K562 (cell line): ENCODE measurements around the gene RNU6-1. TPM values are rescaled to one million over a fixed set of nuclear protein-coding genes. Genes with fewer than 3 reads are reported as not detected.

Experiments
- ATAC-seq: fragments of 200-7000 bp; cut with Tn5 transposase; 3 replicates; pipeline ENCODE4 v1.9.1; 2020; ENCODE audit warnings: moderate library complexity
- BruUV-seq: library from RNA; stranded (reverse); fragments of 400-500 nt; replicated peaks from 2 replicates; lab custom pipeline; 2021; lab: Mats Ljungman, UMichigan
- CTCF ChIA-PET: fragments of 300-600 bp; formaldehyde crosslinking; extraction: SDS; loops from one replicate; lab custom pipeline; 2021; ENCODE audit warnings: low intra/inter-chr PET ratio; lab: Yijun Ruan, JAX
- POLR2A ChIA-PET: fragments of 300-600, 350-650 bp; sonication (Branson Sonifier 250); formaldehyde crosslinking; extraction: SDS; loops from one replicate; lab custom pipeline; 2021; ENCODE audit warnings: antibody characterized with exemption, inconsistent platforms; lab: Yijun Ruan, JAX
- DNase-seq, 4 experiments: peaks; one replicate each; pipeline versions ENCODE4 v3.0.0 to v3.0.0-alpha.2; 2011 to 2018; ENCODE audit warnings: low spot score in 3 of 4, mixed read lengths in 3 of 4; ENCODE audit errors: extremely low read depth in 1 of 4
- FAIRE-seq: peaks from 2 replicates; lab custom pipeline; 2011; peaks lifted over from hg19 to GRCh38; lab: Jason Lieb, UNC
- H2AFZ ChIP-seq: 2 replicates; pipeline ENCODE4 v1.6.0; 2011; ENCODE audit warnings: low read depth, low read length, control low read depth, inconsistent platforms
- H3K27ac ChIP-seq: fragments of 200-600 bp; 3 replicates; pipeline ENCODE4 v1.8.0; 2011; ENCODE audit warnings: low read depth, mild to moderate bottlenecking, control low read depth, inconsistent platforms, low read length, moderate library complexity, mixed read lengths; ENCODE audit errors: extremely low read depth
- H3K27me3 ChIP-seq, 2 experiments: fragments of 300-600 bp in 1 of 2; 2 replicates in 1 of 2; 3 replicates in 1 of 2; pipeline versions ENCODE4 v1.6.0 to v1.8.0; 2011; ENCODE audit warnings: inconsistent platforms in 2 of 2, low read length in 2 of 2, mild to moderate bottlenecking in 1 of 2, mixed read lengths in 1 of 2, moderate library complexity in 1 of 2; ENCODE audit not compliant: control insufficient read depth in 2 of 2, insufficient read depth in 2 of 2
- H3K36me3 ChIP-seq: fragments of 300-600 bp; 3 replicates; pipeline ENCODE4 v1.8.0; 2011; ENCODE audit warnings: mild to moderate bottlenecking, low read length, inconsistent platforms; ENCODE audit not compliant: control insufficient read depth, insufficient read depth
- H3K4me1 ChIP-seq, 2 experiments: fragments of 200-600 bp in 1 of 2; replicated peaks in 1 of 2; 2 replicates in 1 of 2; 3 replicates in 1 of 2; pipeline versions ENCODE4 v1.5.1 to v1.8.0; 2011; ENCODE audit warnings: inconsistent platforms in 2 of 2, low read length in 2 of 2, mild to moderate bottlenecking in 1 of 2, mixed read lengths in 1 of 2, moderate library complexity in 1 of 2; ENCODE audit not compliant: control insufficient read depth in 2 of 2, insufficient read depth in 2 of 2
- H3K4me2 ChIP-seq: 2 replicates; pipeline ENCODE4 v1.6.1; 2011; ENCODE audit warnings: low read length, control low read depth, inconsistent platforms, mixed read lengths; ENCODE audit not compliant: insufficient read depth
- H3K4me3 ChIP-seq: fragments of 200-600 bp; sonication (generic), shearing (Covaris generic); 2 replicates; pipeline ENCODE4 v1.5.1; 2016; ENCODE audit warnings: control low read depth, inconsistent platforms
- H3K79me2 ChIP-seq: fragments of 200-600 bp; 3 replicates; pipeline ENCODE4 v1.8.0; 2011; ENCODE audit warnings: low read length, inconsistent platforms; ENCODE audit not compliant: control insufficient read depth, insufficient read depth
- H3K9ac ChIP-seq, 2 experiments: 2 replicates each; pipeline versions ENCODE4 v1.6.0 to v1.6.1; 2011; ENCODE audit warnings: low read depth in 2 of 2, low read length in 2 of 2, control low read depth in 1 of 2, inconsistent platforms in 1 of 2, mild to moderate bottlenecking in 1 of 2, mixed read lengths in 1 of 2; ENCODE audit not compliant: insufficient read depth in 1 of 2
- H3K9me1 ChIP-seq: one replicate; pipeline ENCODE4 v1.6.0; 2011; ENCODE audit warnings: inconsistent platforms, mild to moderate bottlenecking, low read length, moderate library complexity; ENCODE audit not compliant: control insufficient read depth, insufficient read depth
- H3K9me3 ChIP-seq: replicated peaks from 2 replicates; pipeline ENCODE4 v1.5.1; 2011; ENCODE audit warnings: low read depth, low read length, inconsistent platforms; ENCODE audit not compliant: control insufficient read depth, insufficient read depth
- H4K20me1 ChIP-seq: replicated peaks from 2 replicates; pipeline ENCODE4 v1.6.1; 2011; ENCODE audit warnings: low read length, inconsistent platforms, mixed read lengths; ENCODE audit not compliant: control insufficient read depth, insufficient read depth
- ARID1B ChIP-seq: fragments of 450-650 bp; IDR thresholded peaks from 2 replicates; pipeline ENCODE4 v1.6.1; 2016; ENCODE audit warnings: antibody characterized with exemption, mild to moderate bottlenecking, inconsistent platforms
- ATF1 ChIP-seq, 2 experiments: fragments of 450-650 bp in 1 of 2; IDR thresholded peaks; 2 replicates each; pipeline ENCODE4 v1.6.1; 2016; ENCODE audit warnings: missing compliant biosample characterization in 1 of 2, missing genetic modification characterization in 1 of 2
- CBFA2T3 ChIP-seq: fragments of 450-650 bp; IDR thresholded peaks from 2 replicates; pipeline ENCODE4 v1.6.1; 2017
- ELF1 ChIP-seq: fragments of 200-800 bp; sonication (Bioruptor generic); IDR thresholded peaks from 2 replicates; pipeline ENCODE4 v1.6.1; 2016; ENCODE audit warnings: missing genetic modification characterization, missing compliant biosample characterization
- EP300 ChIP-seq: IDR thresholded peaks from 2 replicates; pipeline ENCODE4 v1.6.1; 2012; ENCODE audit warnings: low read length, improper control_type of control experiment
- FOXM1 ChIP-seq, 2 experiments: fragments of 450-650 bp in 1 of 2; sonication (generic) in 1 of 2; formaldehyde crosslinking in 1 of 2; IDR thresholded peaks; 2 replicates each; pipeline versions ENCODE4 v1.6.1 to v1.9.0; 2017 to 2022; ENCODE audit warnings: low read depth in 2 of 2, mild to moderate bottlenecking in 2 of 2, missing genetic modification reagents in 1 of 2, moderate library complexity in 1 of 2
- HDAC8 ChIP-seq: fragments of 450-650 bp; IDR thresholded peaks from 2 replicates; pipeline ENCODE4 v1.6.1; 2016; ENCODE audit warnings: mild to moderate bottlenecking, missing genetic modification characterization, moderate library complexity, missing compliant biosample characterization
- HDGF ChIP-seq: fragments of 450-650 bp; IDR thresholded peaks from 2 replicates; pipeline ENCODE4 v1.6.1; 2016
- MYBL2 ChIP-seq, 2 experiments: fragments of 450-650 bp in 1 of 2; sonication (generic) in 1 of 2; formaldehyde crosslinking in 1 of 2; IDR thresholded peaks; 2 replicates each; pipeline versions ENCODE4 v1.6.1 to v1.8.1; 2017 to 2022; ENCODE audit warnings: borderline replicate concordance in 1 of 2, inconsistent platforms in 1 of 2, low read depth in 1 of 2, mild to moderate bottlenecking in 1 of 2, missing genetic modification reagents in 1 of 2, moderate library complexity in 1 of 2
- RBM25 ChIP-seq: fragments of 200-400 bp; formaldehyde crosslinking; IDR thresholded peaks from 2 replicates; pipeline ENCODE4 v1.6.1; 2018; ENCODE audit warnings: low read length, low read depth, moderate library complexity; ENCODE audit not compliant: severe bottlenecking
- SMAD1 ChIP-seq: fragments of 150-350 bp; IDR thresholded peaks from 2 replicates; pipeline ENCODE4 v1.6.1; 2014; ENCODE audit warnings: low read length, low read depth; ENCODE audit not compliant: partially characterized antibody
- SOX6 ChIP-seq: fragments of 450-650 bp; IDR thresholded peaks from 2 replicates; pipeline ENCODE4 v1.6.1; 2014; ENCODE audit warnings: mild to moderate bottlenecking
- TBL1XR1 ChIP-seq, 2 experiments: IDR thresholded peaks; 2 replicates each; pipeline ENCODE4 v1.6.1; 2012; ENCODE audit warnings: improper control_type of control experiment in 2 of 2, low read length in 2 of 2, mild to moderate bottlenecking in 1 of 2
- U2AF2 ChIP-seq: fragments of 200-400 bp; formaldehyde crosslinking; optimal IDR thresholded peaks from 2 replicates; pipeline ENCODE3; 2017; ENCODE audit warnings: low read depth, mild to moderate bottlenecking, low read length
- WGBS: fragments of 100-300 bp; shearing (Covaris generic); methylation state at CpG from one replicate; pipeline ENCODE4 v1.1.6; 2016; ENCODE audit warnings: low coverage, mixed read lengths; ENCODE audit not compliant: insufficient coverage; ENCODE audit errors: missing lambda C conversion rate; 5-methylcytosine and 5-hydroxymethylcytosine counted together
- in situ Hi-C: fragments of 300-500 bp; cut with MboI; formaldehyde crosslinking; loops from 4 replicates; pipeline ENCODE4 v1.15.0; 2018; ENCODE audit warnings: inconsistent platforms, mixed read lengths
- intact Hi-C: fragments of 100-400 bp; cut with micrococcal nuclease; formaldehyde crosslinking; loops from 2 replicates; pipeline ENCODE4 v1.14.2; 2022
- polyA plus RNA-seq, 8 experiments: library from polyadenylated mRNA; depleted of rRNA in 4 of 8; stranded (reverse) in 5 of 8; unstranded in 3 of 8; fragments of >200 nt; fragmentation: Nextera tagmentation in 2 of 8; fragmentation: Illumina TruSeq in 1 of 8; extraction: Ambion mirVana in 2 of 8; extraction: Trizol in 1 of 8; gene quantifications; 2 replicates each; pipeline versions ENCODE4 v1.2.1 to v1.2.3, GENCODE V29; 2011 to 2014; ENCODE audit warnings: inconsistent platforms in 1 of 8, missing spikeins in 1 of 8
- total RNA-seq, 7 experiments: library from RNA; depleted of rRNA in 6 of 7; stranded (reverse); fragments of >200 nt in 6 of 7; fragmentation: Illumina TruSeq in 2 of 7; extraction: Trizol in 2 of 7; gene quantifications; 2 replicates each; pipeline versions ENCODE4 v1.2.1 to v1.2.3, GENCODE V29; 2011 to 2021; ENCODE audit warnings: low replicate concordance in 1 of 7
- TF ChIP-seq, protein P1 (sequence below): fragments of 200-800 bp; sonication (Bioruptor generic); IDR thresholded peaks from 2 replicates; pipeline ENCODE4 v1.6.1; 2017; ENCODE audit warnings: missing genetic modification characterization, missing compliant biosample characterization
- TF ChIP-seq, protein P2 (sequence below): fragments of 250-450 bp; sonication (Bioruptor Pico); IDR thresholded peaks from 2 replicates; pipeline ENCODE4 v1.8.0; 2022; ENCODE audit warnings: inconsistent platforms, mild to moderate bottlenecking, moderate library complexity, borderline replicate concordance
- TF ChIP-seq, protein P3 (sequence below): fragments of 200-800 bp; sonication (Bioruptor generic); IDR thresholded peaks from 2 replicates; pipeline ENCODE4 v1.6.1; 2017; ENCODE audit warnings: missing genetic modification characterization, missing compliant biosample characterization

RNU6-1 gene
- total and polyA plus RNA-seq, 9 of the 15 experiments (the other 6 are each of a cell fraction or from before 2014, with no cell fraction given), result not detected

DNA sequence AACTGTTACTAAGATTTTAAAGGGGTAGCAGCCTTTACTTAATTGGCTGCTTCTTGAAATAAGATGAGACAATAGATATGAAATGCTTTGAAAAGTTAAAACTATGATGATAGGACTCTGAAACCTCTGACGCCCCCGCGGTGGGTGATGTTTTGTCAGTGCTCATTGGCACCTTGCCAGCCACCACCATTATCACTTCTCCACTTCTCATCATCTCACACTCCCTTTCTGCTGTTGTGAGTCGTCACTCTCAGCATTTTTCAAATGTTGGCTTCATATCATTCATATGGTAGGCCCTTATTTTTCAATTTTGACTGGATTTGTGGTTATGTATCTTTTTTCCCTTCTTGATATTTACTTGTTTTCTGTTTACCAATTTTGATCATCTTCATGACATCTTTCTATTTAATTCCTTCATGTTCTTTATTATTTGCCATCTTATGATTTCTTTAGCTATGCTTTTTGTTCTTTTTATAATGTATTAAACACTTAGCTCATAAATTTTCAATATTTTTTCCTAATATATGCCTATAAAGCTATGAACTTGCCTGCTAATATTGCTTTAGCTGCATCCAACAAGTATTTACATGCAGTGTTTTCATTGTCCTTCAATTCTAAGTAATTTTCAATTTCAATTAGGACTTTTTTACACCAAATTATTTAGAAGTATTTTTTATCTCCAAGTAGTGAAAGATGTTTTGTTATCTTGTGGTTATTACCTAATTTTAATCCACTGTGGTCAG, 44.8 kb downstream of the RNU6-1 start:
- no peak overlapping the region for H2AFZ ChIP-seq
- H4K20me1 ChIP-seq, result no peaks in the 10 kb centered on the region
- H3K79me2 ChIP-seq, result no peaks in the 10 kb centered on the region
- H3K4me3 ChIP-seq, result no peak overlapping the region
- no peak overlapping the region for H3K27ac ChIP-seq
- H3K4me1 ChIP-seq, result peaks cover 8 to 14% of the 10 kb centered on the region in 2 experiments; a peak in 3 of 5 replicates
- no peak overlapping the region; the same call in 1 of the 2 replicates for H3K4me2 ChIP-seq
- H3K9ac ChIP-seq, result no peak overlapping the region
- no peaks in the 10 kb centered on the region for H3K27me3 ChIP-seq
- H3K9me1 ChIP-seq, result no peaks in the 10 kb centered on the region
- FAIRE-seq (peak; percentile 85), DNase-seq (peak in 2 of 4 experiments; percentile 69 to 70), ATAC-seq (peak; percentile 68; the same call in 2 of the 3 replicates)
- WGBS, result 0% methylated on average over 4 of the region's 4 CpGs
- ChIA-PET POLR2A (no interaction called here), CTCF (no interaction called here)
- no peaks in the 10 kb centered on the region for H3K9me3 ChIP-seq
- BruUV-seq, result no TSS peak
- intact Hi-C loops, result no loop called here
- in situ Hi-C loops, result no loop called here
- no peaks in the 10 kb centered on the region for H3K36me3 ChIP-seq
- TF ChIP-seq SMAD1 (peak; percentile 93), ARID1B (peak; percentile 51), HDAC8 (no peak), CBFA2T3 (peak; percentile 29), EP300 (no peak), RBM25 (peak; percentile 36), ATF1 (CRISPR knock-in tag; IDR thresholded peaks at IDR 0.05) (no peak), ATF1 (tag; IDR thresholded peaks at IDR 0.05) (0 out of 2 replicates have a peak, but pooled peaks have one; percentile 11), ELF1 (tag) (no peak), HDGF (no peak), U2AF2 (no peak), MYBL2 (IDR thresholded peaks at IDR 0.05; ENCODE audit: low read depth) (peak; percentile 54; the same call in 1 of the 2 replicates), MYBL2 (CRISPR knock-in tag; IDR thresholded peaks at IDR 0.05; ENCODE audit: borderline replicate concordance) (no peak), FOXM1 (IDR thresholded peaks at IDR 0.05; ENCODE audit: low read depth) (peak; percentile 80), FOXM1 (CRISPR knock-in tag; IDR thresholded peaks at IDR 0.05; ENCODE audit: low read depth) (no peak), SOX6 (0 out of 2 replicates have a peak, but pooled peaks have one; percentile 38), TBL1XR1 (IDR thresholded peaks at IDR 0.05; ENCODE audit: low read length in 2 of 2) (no peak)
- TF ChIP-seq, protein P1, sequence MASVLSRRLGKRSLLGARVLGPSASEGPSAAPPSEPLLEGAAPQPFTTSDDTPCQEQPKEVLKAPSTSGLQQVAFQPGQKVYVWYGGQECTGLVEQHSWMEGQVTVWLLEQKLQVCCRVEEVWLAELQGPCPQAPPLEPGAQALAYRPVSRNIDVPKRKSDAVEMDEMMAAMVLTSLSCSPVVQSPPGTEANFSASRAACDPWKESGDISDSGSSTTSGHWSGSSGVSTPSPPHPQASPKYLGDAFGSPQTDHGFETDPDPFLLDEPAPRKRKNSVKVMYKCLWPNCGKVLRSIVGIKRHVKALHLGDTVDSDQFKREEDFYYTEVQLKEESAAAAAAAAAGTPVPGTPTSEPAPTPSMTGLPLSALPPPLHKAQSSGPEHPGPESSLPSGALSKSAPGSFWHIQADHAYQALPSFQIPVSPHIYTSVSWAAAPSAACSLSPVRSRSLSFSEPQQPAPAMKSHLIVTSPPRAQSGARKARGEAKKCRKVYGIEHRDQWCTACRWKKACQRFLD, result no peak
- TF ChIP-seq, protein P2, sequence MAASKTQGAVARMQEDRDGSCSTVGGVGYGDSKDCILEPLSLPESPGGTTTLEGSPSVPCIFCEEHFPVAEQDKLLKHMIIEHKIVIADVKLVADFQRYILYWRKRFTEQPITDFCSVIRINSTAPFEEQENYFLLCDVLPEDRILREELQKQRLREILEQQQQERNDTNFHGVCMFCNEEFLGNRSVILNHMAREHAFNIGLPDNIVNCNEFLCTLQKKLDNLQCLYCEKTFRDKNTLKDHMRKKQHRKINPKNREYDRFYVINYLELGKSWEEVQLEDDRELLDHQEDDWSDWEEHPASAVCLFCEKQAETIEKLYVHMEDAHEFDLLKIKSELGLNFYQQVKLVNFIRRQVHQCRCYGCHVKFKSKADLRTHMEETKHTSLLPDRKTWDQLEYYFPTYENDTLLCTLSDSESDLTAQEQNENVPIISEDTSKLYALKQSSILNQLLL (CRISPR knock-in tag), result no peak
- TF ChIP-seq, protein P3, sequence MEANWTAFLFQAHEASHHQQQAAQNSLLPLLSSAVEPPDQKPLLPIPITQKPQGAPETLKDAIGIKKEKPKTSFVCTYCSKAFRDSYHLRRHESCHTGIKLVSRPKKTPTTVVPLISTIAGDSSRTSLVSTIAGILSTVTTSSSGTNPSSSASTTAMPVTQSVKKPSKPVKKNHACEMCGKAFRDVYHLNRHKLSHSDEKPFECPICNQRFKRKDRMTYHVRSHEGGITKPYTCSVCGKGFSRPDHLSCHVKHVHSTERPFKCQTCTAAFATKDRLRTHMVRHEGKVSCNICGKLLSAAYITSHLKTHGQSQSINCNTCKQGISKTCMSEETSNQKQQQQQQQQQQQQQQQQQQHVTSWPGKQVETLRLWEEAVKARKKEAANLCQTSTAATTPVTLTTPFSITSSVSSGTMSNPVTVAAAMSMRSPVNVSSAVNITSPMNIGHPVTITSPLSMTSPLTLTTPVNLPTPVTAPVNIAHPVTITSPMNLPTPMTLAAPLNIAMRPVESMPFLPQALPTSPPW (CRISPR knock-in tag), result peak; percentile 12; the same call in 1 of the 2 replicates
